Activated naive CD4-positive, alpha-beta T cell treated with Interleukin-2 at 50 U/mL for 16 hours (primary cell): ENCODE results near the gene RNF5.
A peak's percentile ranks its signal among the peaks of the same experiment; 100 is the strongest.
"Not testable (repeated sequence)": the region's sequence is repeated elsewhere in the genome, so short reads cannot be mapped to it uniquely, and the experiment has no call there.

Source experiments
- DNase-seq: peaks from one replicate; pipeline ENCODE4 v3.0.0-alpha.2; 2020

The RNF5 gene

GRCh38 chr6:32190054-32190851 lies 12.0 kb downstream of the RNF5 start, which contains the start of gene PBX2:
Gene PBX2 (minus strand): TSS chr6:32190202. CDS start chr6:32189915, 287 bp downstream.
- peak; percentile 80 for DNase-seq

DNA sequence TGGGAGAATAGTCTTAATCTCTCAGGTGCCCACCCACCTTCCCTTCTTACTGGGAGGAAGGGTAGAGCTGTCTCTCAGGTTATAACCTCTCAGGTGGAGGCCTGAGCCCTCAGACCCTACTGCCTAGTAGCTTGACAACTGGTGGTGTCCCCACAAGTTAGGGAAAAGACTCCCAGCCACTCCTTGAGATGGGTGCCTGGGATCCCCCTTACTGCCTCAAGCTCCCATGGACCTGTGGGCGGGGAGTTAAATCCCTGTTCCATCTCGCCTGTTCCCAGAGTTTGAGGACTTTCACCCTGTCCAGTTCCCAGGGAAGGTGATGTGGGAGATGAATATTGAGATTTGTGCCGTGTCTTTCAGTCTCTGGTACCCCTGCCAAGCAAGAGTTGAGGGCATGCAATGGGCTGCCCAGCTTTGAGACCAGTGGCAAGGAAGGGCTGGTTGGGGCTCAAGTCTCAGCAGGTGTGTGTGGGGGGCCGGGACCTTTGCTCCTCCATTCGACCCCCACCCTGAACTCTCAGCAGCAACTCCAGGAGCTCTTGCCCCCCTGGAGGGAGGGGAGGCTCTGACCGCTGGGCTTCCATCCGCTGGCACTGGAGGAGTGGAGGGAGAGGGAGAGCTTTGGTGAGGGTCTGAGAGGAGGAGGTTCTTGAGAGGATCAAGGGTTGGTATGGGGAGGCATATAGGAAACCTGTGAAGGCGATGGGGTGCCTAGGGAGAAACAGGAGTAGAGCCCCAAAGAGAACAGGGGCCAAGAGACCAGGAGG lies 12.9 kb downstream of the RNF5 start:
- no peak for DNase-seq

GRCh38 chr6:32191696-32192607 lies 13.7 kb downstream of the RNF5 start:
- DNase-seq: peak; percentile 22

GRCh38 chr6:32192608-32193039 lies 14.4 kb downstream of the RNF5 start, which contains the start of gene GPSM3:
Gene GPSM3 (minus strand): TSS chr6:32192643. CDS start chr6:32192513, 130 bp downstream.
- DNase-seq: peak; percentile 47

GRCh38 chr6:32193096-32193495 lies 14.9 kb downstream of the RNF5 start:
- DNase-seq: not testable (repeated sequence)

DNA sequence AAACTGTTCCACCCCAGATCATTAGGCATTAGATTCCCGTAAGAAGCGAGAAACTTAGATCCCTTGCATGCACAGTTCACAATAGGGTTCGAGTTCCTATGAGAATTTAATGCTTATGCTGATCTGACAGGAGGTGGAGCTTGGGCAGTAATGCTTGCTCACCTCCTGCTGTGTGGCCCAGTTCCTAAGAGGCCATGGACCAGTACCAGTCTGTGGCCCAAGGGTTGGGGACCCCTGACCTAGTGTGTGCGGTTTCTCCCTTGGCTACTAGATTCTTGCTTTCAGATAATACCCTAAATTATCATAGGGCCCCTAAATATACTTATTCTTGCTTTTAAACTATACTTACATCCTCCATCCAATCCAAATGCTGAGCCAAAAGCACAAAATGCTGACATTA lies 16.2 kb downstream of the RNF5 start:
- no peak for DNase-seq

DNA sequence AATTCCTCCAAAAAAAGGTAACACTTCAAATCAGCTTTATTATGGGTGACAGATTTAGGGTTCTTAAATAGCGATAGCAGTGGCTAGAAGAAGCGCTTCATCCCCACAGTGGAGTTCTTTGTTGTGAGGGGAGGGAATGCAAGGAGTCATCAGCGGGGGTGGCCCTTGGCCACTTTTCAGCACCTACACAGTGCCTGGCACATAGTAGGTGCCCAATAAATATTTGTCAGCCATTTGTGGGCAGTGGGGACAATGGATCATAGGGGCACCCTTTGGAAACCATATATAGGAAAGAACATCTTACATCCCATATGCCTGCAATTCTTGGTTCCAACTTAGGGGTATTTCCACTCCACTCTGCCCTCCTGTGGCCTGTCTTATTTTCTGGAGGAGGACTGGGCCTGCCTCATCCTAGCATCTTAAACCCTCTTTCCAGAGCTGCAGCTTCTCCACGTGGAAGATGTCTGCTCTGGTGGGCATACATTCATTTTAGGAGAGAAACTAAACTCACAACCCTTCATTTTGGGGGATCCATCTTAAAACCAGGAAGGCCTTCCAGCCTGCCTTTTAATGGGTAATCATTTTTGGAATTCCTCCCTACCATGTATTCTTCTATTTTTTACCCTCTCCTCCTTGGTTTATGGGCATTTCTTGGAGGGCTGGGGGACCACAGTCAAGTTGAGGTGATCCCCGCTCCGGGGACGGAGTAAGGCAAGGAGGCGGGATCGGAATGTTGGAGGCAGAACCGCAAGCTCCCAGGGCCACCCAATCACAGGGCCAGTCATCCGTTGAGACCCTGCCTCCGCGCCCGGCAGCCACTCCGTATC lies 16.8 kb downstream of the RNF5 start:
- peak; percentile 36 for DNase-seq

- peak; percentile 100 for DNase-seq
These were observed 17.4 kb downstream of the RNF5 start for GRCh38 chr6:32195652-32195901.

DNA sequence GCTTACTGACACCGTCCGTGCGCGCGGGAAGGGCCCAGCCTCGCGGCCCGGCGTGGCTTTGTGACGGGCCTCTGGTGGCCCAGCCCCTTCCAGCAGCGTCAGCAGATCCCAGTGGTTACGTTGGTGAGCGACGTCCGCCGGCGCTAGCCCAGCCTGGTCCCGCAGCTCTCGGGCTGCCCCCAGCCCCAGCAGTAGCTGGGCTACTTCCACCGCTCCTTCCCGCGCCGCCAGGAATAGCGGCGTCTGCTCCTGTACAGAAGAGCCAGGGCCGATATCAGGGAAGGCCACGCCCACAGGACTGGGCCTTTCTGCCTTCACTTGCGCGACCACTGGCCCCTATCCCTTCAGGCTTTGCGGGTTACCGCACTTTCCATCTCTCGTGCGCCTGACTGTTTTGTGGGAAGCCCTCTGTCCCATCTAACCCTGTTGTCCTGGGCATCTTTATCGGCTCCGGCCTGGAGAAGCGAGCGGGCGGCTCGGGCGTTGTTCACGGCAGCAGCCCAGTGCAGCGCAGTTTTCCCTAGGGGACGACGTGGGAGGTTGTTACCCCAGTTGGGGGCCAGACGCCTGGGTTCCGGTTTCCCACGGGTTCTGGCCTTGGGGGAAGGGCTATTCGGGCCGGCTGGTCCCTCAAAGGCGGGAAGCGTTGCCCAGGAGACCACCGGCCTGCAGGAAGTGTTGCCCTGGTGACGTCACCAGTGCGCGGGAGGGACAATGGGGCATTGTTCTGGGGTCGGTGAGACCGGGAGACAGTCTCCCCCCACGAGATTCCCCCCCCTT lies 17.9 kb downstream of the RNF5 start:
- peak; percentile 59 for DNase-seq

DNA sequence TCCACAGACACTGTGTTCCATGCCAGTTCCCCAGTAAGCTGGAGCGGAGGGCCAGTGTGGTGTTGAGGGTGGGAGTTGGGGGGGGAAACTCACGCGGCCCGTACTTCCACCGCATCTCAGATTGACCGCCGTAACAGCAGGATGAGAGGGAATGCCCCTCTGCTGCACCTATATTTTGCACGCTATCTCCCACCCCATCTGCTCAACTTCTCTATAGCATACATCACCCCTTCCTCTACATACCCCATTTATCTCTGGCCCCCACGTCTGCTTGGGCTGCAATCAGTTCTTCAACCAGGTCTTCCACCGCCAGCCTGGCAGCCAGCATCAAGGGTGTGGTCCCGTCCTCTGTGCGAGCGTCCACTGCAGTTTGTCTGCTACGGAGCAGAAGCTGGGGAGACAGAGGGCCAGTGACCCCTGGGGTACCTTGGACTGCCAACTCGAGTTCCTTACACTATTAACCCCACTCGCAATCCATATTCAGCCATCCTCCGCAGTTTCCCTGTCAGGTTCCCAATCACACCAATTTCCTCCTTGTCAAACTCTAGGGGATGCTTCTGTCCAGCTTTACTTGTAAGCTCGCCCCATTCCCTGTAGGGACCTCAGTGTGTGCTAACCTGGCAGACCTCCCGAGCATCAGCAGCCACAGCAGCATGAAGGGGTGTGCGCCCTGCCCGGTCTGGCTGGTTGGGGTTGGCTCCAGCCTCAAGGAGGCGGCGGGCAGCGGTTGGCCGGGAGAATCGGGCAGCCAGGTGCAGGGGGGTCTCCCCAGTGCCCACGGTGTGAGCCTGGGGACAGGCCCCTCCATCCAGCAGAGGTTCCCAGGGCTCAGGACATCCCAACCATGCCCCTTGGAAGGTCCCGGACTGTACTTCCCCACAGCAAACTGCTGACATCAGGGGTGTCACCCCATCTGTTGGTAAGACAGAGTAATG lies 18.7 kb downstream of the RNF5 start:
- no peak for DNase-seq

- no peak for DNase-seq
These were observed 20.1 kb downstream of the RNF5 start for GRCh38 chr6:32198345-32198696.

DNA sequence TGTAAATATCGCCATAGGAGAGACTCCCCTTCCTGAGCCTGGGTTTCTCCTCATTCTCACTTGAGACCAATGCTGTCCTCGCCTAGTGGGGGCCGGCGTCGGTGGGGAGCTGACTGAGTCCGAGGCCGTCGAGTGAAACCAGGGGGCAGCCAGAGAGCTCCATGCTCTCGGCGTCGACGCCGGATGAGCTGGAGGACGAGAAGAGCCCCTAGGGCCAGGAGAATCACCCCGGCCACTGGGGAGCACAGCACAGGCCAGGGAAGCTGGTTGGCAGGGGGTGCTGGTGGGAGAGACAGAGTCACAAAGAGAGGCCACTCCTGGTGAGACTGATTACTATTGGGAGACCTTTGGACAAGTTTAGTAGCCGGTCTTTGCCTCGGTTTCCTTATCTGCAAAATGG lies 20.7 kb downstream of the RNF5 start:
- DNase-seq: no peak

- no peak for DNase-seq
These were observed 22.7 kb downstream of the RNF5 start for GRCh38 chr6:32200711-32201475.

DNA sequence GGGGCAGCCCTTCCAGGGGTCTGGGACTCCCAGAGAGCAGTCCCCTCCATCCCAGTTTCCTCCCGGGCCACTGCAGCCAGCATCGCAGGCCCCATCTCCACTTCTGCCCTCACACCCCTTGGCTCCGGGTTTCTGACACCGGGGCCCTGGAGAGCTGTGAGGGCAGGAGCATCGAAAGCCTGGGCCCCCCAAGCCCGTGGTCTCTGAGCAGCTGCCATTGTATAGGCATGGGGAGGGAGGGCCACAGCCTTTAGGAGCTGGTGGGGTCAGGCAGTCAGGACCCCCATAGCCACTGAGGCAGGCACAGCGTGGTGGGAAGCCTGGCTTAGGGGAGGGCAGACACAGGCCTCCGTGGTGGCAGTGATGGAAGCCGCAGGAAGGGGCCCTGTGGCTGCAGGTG lies 24.0 kb downstream of the RNF5 start:
- DNase-seq: no peak

DNA sequence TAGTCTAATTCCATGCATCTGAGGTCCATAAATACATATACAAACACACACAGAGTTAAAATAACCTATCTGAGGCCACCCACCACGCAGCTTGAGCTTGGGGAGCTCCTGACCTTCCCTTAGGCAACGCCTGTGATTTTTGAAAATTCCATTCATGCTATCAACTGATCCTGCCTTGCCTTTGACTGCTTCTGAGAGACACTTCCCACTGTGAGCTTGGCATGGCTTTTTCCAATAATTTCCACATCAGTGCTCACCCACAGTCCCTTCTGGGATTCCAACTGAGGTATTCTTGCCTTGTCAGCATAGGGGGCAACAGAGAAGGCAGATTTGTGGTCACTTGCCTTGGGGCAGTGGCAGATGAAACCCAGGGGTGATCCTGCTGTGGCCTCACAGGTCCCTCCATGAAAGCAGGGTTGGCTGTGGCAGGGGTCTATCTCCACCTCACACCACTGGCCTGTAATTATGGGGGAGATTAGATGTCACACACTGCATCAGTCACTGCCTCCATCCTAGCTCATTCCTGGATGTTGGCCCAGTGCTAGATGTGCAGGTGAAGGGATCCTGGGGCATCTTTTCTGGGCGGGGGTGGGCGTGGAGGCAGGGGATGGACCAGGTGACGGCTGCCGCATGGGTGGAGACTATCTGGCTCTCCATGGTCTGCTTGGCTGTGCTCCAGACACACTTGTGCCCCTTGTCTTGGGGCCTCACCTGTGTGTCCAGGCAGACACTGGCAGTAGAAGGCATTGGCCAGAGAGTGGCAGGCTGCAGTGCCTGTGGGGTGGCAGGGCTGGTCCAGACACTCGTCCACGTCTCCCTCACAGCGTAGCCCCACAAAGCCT lies 25.4 kb downstream of the RNF5 start:
- DNase-seq: no peak

DNA sequence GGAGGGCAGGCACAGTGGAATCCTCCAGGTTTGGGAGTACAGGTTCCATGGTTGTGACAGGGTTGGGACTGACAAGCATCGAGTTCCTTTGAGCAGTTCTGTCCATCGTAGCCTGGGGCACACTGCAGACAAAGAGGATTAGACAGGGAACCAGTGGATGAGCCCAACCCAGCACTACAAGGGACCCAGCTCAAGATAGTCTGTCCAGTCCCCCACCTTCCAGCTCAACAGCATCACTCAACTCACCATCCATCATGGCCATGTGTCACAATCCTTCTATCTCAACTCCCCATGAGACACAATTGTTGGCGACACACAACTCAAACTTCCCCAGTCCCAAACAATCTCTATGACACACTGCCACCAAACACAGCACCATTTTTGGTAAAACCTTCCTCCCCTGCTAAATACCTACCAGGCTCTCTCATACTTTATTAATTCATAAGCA lies 26.1 kb downstream of the RNF5 start:
- no peak for DNase-seq

- DNase-seq: no peak
These were observed 30.8 kb downstream of the RNF5 start for GRCh38 chr6:32208996-32209395.

DNA sequence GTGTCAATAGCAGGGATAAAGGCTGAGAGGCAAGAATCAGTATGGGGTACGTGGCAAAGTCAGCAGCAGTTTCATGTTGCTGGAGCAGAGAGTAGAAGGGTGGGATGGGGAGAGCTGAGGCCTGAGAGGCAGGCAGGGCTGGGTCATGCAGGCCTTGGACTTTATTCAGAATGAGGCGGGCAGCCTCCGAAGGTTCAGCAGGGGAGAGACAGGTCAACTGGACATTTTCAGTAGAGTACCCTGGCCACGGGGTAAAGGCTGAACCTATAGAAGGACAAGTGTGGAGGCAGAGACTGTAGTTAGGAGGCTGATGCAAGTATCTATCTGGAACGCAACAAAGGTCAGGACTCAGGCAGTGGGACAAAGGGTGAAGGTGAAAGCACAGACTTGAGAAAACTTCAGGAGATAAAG lies 32.0 kb downstream of the RNF5 start:
- DNase-seq: no peak

- not testable (repeated sequence) for DNase-seq
These were observed 33.2 kb downstream of the RNF5 start for GRCh38 chr6:32211432-32211831.
